ENCODE results near the gene ATL1. TPM values are rescaled to one million over a fixed set of nuclear protein-coding genes. Genes with fewer than 3 reads are reported as not detected.
A peak's percentile ranks its signal among the peaks of the same experiment; 100 is the strongest.

The ATL1 gene
- total and polyA plus RNA-seq, 2 of the 8 experiments (the other 6 are each of a cell fraction or from before 2014, with no cell fraction given), result 4.0 to 5.9 TPM

GRCh38 chr14:50532502-50533240 is 27.3 kb upstream of the ATL1 start, which contains the start of gene MAP4K5 (continued):
- TF ChIP-seq GABPA (IDR thresholded peaks at IDR 0.05; ENCODE audit: borderline replicate concordance, insufficient read depth, low read length) (no peak), ATF3 (IDR thresholded peaks at IDR 0.05; ENCODE audit: insufficient read depth, low read depth, low read length) (no peak), KDM1A (IDR thresholded peaks at IDR 0.05; ENCODE audit: borderline replicate concordance, low read length) (no peak), TAF1 (IDR thresholded peaks at IDR 0.05; ENCODE audit: low read depth, low read length) (peak; percentile 54; the same call in 1 of the 2 replicates), CHD1 (IDR thresholded peaks at IDR 0.05; ENCODE audit: low read depth, low read length) (no peak), MAFK (IDR thresholded peaks at IDR 0.05; ENCODE audit: low read depth, low read length) (no peak), TEAD4 (IDR thresholded peaks at IDR 0.05; ENCODE audit: low read depth, low read length) (no peak), CTCF (IDR thresholded peaks at IDR 0.05; ENCODE audit: control extremely low read depth in 1 of 3, insufficient read depth in 1 of 3, low read depth in 1 of 3, low read length in 3 of 3) (peak; percentile 81 to 91 (median 83)), CREB1 (IDR thresholded peaks at IDR 0.05) (peak; percentile 62; the same call in 1 of the 2 replicates), MAX (IDR thresholded peaks at IDR 0.05) (peak; percentile 73; the same call in 1 of the 2 replicates), TBP (IDR thresholded peaks at IDR 0.05; ENCODE audit: low read depth, low read length) (peak; percentile 50; the same call in 1 of the 2 replicates), KDM5A (IDR thresholded peaks at IDR 0.05; ENCODE audit: low read length) (no peak), JUND (IDR thresholded peaks at IDR 0.05; ENCODE audit: low read length) (no peak), CTBP2 (IDR thresholded peaks at IDR 0.05; ENCODE audit: borderline replicate concordance, insufficient read depth, insufficient read length, low read length) (peak; percentile 4), RFX5 (IDR thresholded peaks at IDR 0.05; ENCODE audit: borderline replicate concordance, low read depth, low read length) (no peak), TAF7 (optimal IDR thresholded peaks at IDR 0.05; ENCODE audit: borderline replicate concordance, low read depth, low read length) (peak; percentile 56), SP4 (IDR thresholded peaks at IDR 0.05; ENCODE audit: low read length) (no peak), PHF8 (conservative IDR thresholded peaks at IDR 0.05; ENCODE audit: low read depth, low read length) (no peak), YY1 (IDR thresholded peaks at IDR 0.05; ENCODE audit: low read depth, low read length) (no peak), USF2 (IDR thresholded peaks at IDR 0.05; ENCODE audit: low read length) (no peak)

All from H1 (cell line).